ENCODE results near the gene NAA80.
"Not testable (repeated sequence)": the region's sequence is repeated elsewhere in the genome, so short reads cannot be mapped to it uniquely, and the experiment has no call there.

DNA sequence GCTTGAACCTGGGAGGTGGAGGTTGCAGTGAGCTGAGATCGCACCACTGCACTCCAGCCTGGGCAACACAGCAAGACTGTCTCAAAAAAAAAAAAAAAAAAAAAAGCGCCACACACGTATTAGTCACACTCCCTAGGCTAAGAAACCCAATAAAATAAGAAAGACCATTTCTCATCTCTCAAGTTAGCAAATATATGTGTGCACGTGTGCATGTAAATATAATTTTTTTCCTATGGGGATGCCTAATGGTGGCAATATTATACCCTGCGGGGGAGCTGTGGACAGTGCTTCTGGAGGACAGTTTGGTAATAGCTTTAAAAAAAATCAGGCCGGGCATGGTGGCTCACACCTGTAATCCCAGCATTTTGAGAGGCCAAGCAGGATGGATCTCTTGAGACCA is 15.1 kb downstream of the NAA80 start:
- TF ChIP-seq, protein P1, sequence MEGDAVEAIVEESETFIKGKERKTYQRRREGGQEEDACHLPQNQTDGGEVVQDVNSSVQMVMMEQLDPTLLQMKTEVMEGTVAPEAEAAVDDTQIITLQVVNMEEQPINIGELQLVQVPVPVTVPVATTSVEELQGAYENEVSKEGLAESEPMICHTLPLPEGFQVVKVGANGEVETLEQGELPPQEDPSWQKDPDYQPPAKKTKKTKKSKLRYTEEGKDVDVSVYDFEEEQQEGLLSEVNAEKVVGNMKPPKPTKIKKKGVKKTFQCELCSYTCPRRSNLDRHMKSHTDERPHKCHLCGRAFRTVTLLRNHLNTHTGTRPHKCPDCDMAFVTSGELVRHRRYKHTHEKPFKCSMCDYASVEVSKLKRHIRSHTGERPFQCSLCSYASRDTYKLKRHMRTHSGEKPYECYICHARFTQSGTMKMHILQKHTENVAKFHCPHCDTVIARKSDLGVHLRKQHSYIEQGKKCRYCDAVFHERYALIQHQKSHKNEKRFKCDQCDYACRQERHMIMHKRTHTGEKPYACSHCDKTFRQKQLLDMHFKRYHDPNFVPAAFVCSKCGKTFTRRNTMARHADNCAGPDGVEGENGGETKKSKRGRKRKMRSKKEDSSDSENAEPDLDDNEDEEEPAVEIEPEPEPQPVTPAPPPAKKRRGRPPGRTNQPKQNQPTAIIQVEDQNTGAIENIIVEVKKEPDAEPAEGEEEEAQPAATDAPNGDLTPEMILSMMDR (conservative IDR thresholded peaks at IDR 0.05; ENCODE audit: low read length): not testable (repeated sequence)
- not testable (repeated sequence) for TF ChIP-seq EZH2phosphoT487 (IDR thresholded peaks at IDR 0.05; ENCODE audit: borderline replicate concordance)

Measured in Loucy (cell line).